GM19324 (cell line): Measurements from ENCODE around the gene CD320.
"Not testable (repeated sequence)": the region's sequence is repeated elsewhere in the genome, so short reads cannot be mapped to it uniquely, and the experiment has no call there.

Experiments used
- ATAC-seq: cut with Tn5 transposase; IDR thresholded peaks from one replicate; pipeline ENCODE4 v1.9.1; 2021; ENCODE audit warnings: mild to moderate bottlenecking, moderate library complexity; ENCODE audit not compliant: unreplicated experiment, low FRiP score

Gene CD320

GRCh38 chr19:8307965-8308866 is at the start of gene CD320:
Gene CD320 (minus strand): TSS chr19:8308358. CDS start chr19:8308290, 68 bp downstream.
- ATAC-seq = peak; percentile 78

GRCh38 chr19:8357007-8357521 is 48.9 kb upstream of the CD320 start:
- no peak for ATAC-seq

- no peak for ATAC-seq
Observed at GRCh38 chr19:8355631-8356402, 47.7 kb upstream of the CD320 start.

- not testable (repeated sequence) for ATAC-seq
Observed at GRCh38 chr19:8352845-8353244, 44.7 kb upstream of the CD320 start.

GRCh38 chr19:8352134-8352827 is 44.1 kb upstream of the CD320 start:
- no peak for ATAC-seq

- ATAC-seq = not testable (repeated sequence)
Observed at GRCh38 chr19:8349629-8350372, 41.6 kb upstream of the CD320 start.

GRCh38 chr19:8343483-8343844 is 35.3 kb upstream of the CD320 start:
- no peak for ATAC-seq

- peak; percentile 62 for ATAC-seq
Observed at GRCh38 chr19:8342684-8343482, 34.7 kb upstream of the CD320 start, which contains the start of gene KANK3. Gene KANK3 (minus strand): TSS chr19:8343262. CDS start chr19:8337828, 5,434 bp downstream.

- ATAC-seq = no peak
Observed at GRCh38 chr19:8342316-8342683, 34.1 kb upstream of the CD320 start.

- ATAC-seq = not testable (repeated sequence)
Observed at GRCh38 chr19:8341504-8341903, 33.3 kb upstream of the CD320 start.

- ATAC-seq = no peak
Observed at GRCh38 chr19:8340341-8341096, 32.4 kb upstream of the CD320 start.

- no peak for ATAC-seq
Observed at GRCh38 chr19:8338835-8339234, 30.7 kb upstream of the CD320 start.

- no peak for ATAC-seq
Observed at GRCh38 chr19:8337728-8338127, 29.6 kb upstream of the CD320 start.

GRCh38 chr19:8336660-8337059 is 28.5 kb upstream of the CD320 start:
- ATAC-seq = no peak

- ATAC-seq = no peak
Observed at GRCh38 chr19:8336072-8336569, 28.0 kb upstream of the CD320 start.

GRCh38 chr19:8335343-8336071 is 27.3 kb upstream of the CD320 start:
- no peak for ATAC-seq

GRCh38 chr19:8334458-8335342 is 26.5 kb upstream of the CD320 start:
- no peak for ATAC-seq
